HG03521 (cell line): ENCODE measurements around the gene ATG13.
A peak's percentile ranks its signal among the peaks of the same experiment; 100 is the strongest.
"Not testable (repeated sequence)": the region's sequence is repeated elsewhere in the genome, so short reads cannot be mapped to it uniquely, and the experiment has no call there.

Experiments used
- ATAC-seq: cut with Tn5 transposase; IDR thresholded peaks from one replicate; pipeline ENCODE4 v1.9.1; 2021; ENCODE audit warnings: mild to moderate bottlenecking, moderate library complexity; ENCODE audit not compliant: unreplicated experiment

ATG13 gene

DNA sequence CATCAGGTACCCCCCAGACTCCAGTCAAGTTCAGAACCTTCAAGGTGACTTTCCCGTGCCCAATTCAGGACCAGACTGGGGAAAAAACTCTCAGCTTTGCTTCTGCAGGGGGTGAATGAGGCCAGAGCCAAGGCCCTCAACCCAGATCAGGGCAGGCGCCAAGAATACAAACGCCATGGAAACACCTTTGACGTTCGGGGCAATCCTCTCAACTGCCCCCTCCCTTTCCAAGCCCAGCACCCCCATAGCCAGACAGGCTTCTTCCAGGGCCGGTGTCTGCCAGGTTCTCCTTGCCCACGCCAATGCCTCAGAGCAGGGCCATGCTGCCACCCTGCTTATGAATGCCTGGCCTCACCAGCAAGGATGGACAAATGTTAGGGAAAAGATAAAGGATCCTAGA, 77.3 kb downstream of the ATG13 start:
- ATAC-seq, result no peak

DNA sequence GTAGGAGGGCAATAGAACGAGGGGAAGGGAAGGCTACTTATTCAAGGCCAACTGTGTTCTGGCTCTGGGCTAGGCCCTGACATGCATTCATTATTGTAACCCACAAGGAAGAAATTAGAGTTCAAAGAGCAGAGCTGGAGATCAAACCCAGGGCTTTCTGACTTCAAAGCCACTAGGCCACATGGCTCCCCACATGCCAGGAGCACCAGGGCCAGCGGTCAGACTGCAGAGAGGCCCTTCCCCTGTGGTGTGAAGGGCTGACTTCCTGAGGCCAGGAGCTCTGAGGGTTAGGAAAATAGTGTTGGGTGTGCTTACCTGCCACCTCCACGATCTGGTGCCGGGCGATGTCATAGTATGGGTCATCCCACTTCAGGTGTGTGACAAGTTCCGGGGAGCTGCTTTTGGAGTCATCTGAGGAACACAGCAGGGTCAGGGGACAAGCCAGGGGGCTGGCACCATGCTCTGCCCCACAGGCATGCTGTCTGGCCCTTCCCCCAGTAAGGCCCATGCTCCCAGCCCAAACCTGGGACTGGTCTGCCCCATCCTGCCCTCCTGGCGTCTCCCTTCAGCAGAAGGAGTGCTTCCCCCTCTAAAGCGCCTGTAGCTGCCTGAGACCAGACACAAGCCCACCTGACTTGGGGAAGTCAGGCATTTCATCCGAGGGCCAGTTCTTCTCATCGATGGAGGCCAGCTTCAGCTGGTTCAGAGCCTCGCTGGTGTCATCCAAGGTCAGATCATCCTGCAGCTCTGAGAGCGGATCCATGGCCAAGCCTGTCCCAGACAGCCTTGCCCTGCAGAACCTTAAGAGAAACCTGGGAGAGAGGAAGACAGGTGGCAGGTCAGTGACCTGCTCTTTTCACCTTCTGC, 78.2 kb downstream of the ATG13 start:
- no peak for ATAC-seq

DNA sequence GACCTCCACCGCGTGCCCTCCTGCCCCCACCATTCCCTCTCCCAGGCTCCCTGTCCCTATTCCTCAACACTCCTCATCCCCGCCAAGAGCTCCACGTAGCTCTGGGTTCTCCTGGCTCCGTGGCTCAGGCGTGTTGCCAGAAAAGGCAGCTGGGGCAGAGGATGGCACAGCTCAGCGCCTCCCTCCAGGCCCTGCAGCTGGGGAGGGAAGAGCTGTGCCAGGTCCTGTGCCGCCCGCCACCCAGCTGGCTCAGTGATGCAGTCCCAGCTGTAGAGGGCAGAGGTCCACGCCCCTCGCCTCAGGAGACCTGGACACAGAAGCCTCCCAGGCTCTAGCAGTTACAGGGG, 78.8 kb downstream of the ATG13 start:
- no peak for ATAC-seq

DNA sequence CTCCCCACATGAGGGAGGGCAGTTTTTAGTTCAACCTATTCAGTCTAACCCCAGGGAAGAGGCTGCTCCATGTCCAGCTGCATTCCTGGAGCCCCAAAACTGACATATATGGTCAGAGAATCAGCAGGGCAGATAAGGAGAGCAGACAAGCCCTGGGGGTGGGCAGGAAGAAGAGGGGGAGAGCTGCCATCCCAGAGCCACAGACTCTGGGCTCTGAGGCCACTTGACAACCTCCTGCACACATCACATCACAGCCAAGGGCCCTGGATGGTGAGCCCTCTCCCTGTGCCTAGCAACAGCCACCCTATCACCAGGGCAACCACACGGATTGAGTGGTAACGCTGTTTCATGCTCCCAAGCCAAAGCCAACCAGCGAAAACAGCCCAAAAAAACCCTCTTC, 80.0 kb downstream of the ATG13 start:
- ATAC-seq, result no peak

DNA sequence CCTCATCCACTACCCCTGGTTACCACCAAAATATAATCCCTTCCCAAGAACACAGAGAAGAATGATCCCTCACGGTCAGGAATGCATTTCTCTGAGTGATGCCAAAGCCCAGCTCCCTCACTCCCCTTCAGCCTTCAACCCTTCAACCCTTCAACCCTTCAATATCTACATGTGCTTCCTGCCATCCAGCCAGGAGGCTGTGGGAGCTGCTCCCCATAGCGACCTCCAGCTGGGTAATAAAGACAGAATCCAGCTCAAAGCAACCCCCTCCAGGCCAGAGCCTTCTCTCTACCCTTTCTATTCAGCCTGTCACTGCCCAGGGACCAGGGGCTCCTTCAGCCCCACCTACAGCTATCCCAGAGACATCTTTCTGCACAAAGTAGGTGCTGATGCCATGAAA, 80.4 kb downstream of the ATG13 start:
- ATAC-seq, result no peak

DNA sequence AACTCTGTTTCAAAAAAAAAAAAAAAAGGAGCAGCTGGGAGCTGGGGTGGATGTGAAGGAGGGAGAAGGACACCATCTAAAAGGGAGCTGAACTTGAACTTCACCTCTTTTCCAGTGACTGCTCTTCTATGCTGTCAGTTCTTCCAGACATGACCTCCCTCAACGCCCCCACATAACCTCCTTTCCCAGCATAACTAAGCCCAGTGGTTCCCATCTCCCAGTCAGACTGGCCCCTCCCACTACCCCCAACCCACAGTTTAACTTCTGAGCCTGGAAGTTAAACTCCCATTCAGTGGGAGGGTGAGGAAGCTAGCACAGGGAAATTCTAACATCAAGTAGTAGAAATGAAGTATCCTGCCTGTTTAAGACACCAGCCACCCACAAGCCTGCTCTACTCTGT, 81.2 kb downstream of the ATG13 start:
- ATAC-seq, result no peak

DNA sequence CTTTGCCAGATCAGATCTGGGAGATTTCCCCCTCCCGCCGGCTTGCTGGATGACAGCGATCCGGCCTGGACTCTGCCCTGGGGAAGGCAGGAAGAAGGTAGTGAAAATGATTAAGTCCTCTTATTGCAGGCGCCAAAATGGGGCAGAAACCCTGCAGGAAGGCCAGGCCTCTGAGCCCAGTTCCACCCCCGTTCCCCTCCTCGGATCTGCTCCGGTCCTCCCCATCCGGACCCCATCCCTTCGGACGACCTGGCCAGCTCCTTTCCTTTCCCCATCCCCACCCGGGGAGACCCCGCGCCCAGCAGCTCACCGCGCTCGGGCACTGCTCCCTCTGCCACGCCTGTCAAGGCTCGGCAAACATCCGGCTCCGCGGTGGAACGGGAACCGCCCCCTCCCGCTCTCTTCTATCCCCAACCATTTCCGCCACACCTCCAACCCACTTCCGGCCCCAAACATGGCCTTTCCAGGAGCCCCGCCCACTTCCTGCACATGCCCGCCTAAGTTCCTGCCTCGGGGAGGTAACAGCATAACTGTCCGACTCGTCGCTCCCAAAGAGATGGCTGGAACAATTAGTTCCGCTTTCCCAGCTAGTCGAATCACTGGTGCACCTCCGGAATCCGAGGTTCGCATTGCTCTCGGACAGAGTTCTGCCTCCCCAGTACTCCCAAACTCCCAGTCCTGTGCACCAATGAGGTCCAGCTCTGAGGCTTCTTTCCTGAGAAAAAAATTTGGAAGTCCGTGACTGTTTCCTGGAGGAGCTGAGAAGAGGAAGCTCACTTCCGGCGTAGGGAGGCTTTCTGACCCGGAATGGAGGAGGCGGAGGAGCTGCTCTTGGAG, 83.1 kb downstream of the ATG13 start, which contains the start of the genes ARHGAP1 and ZNF408:
Gene ARHGAP1 (minus strand): TSS at position 379 of the 837 bp plus-strand sequence. CDS start 4,512 bp downstream, outside the sequence.
Gene ZNF408 (plus strand): TSS at position 791 of the 837 bp plus-strand sequence. CDS start 17 bp downstream, at position 808.
- peak; percentile 92 for ATAC-seq

DNA sequence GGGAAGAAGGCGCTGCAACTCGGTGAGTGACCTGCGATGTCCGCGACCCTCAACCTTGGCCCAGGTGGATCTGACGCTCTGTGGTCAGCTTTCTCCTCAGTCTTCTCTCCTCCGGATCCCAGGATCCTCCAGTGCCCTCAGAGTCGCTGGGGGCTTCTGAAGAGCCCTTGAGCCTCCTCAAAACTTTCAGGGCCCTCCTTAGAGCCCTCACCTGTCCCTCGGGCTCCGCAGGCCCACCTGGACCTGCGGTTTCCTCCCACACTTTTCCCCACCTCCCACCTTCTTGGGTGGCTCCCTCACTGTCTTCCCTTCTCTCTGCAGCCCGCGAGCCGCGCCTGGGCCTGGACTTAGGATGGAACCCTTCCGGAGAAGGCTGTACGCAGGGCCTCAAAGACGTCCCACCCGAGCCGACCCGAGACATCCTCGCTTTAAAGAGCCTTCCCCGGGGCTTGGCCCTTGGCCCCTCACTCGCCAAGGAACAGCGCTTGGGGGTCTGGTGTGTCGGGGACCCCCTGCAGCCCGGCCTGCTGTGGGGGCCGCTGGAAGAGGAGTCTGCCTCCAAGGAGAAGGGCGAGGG, 83.8 kb downstream of the ATG13 start:
- no peak for ATAC-seq

DNA sequence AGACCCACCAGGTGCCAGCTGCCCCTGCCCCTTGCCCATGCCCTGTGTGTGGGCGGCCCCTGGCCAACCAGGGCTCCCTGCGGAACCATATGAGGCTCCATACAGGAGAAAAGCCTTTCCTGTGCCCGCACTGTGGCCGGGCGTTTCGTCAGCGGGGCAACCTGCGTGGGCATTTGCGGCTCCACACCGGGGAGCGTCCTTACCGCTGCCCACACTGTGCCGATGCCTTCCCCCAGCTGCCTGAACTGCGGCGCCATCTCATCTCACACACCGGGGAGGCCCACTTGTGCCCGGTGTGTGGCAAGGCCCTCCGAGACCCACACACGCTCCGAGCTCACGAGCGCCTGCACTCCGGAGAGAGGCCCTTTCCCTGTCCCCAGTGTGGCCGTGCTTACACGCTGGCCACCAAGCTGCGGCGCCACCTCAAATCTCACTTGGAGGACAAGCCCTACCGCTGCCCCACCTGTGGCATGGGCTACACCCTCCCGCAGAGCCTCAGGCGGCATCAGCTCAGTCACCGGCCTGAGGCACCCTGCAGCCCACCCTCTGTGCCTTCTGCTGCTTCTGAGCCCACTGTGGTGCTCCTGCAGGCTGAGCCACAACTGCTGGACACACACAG, 87.8 kb downstream of the ATG13 start:
- ATAC-seq, result no peak

DNA sequence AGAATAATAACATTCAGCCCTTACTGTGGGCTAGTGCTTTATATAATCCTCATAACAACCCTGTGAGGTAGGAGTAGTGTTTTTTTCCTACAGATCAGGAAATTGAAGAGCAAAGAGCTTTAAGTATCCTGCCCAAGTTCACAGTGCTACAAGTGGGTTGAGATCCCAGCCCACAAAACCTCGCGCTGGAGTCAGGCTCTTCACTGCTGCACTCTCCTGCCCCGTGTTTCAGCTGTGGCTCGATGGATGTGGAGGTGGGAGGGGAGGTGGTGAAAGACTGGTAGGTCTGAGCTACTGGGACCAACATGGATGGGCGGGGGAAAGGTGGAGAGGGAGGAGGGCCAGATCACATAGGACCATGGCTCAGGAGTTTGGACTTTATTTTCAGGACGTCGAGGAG, 89.5 kb downstream of the ATG13 start:
- no peak for ATAC-seq

DNA sequence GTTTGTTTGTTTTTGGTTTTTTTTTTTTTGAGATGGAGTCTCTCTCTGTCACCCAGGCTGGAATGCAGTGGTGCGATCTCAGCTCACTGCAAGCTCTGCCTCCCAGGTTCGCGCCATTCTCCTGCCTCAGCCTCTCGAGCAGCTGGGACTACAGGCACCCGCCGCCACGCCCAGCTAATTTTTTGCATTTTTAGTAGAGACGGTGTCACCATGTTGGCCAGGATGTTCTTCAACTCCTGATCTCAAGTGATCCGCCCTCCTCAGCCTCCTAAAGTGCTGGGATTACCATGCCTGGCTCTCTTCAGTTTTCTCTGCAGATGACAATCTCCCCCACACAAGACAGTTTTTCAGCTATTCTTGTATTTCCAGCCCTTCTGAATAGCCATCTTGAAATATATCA, 92.0 kb downstream of the ATG13 start:
- ATAC-seq, result not testable (repeated sequence)

DNA sequence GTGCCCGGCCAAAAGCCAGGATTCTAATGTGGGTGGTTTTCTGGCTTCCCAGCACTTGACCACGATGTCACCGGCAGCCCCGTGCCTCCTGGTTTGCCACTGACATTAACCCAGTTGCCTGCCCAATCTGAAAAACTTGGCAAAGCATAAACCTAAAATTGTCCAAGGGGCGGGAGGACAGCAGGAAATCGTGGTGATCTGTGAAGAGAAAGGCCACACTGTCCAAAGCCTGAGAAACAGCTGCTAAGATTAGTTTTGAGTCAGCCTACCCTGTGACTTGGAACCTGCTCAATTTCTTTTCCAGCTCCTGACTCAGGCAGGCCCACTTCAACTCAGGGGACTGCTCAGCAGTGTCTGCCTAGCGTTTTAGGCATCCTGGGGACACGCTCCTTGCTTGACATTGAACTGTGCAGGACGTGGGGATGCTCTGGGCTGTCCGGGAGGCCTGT, 93.5 kb downstream of the ATG13 start:
- no peak for ATAC-seq

DNA sequence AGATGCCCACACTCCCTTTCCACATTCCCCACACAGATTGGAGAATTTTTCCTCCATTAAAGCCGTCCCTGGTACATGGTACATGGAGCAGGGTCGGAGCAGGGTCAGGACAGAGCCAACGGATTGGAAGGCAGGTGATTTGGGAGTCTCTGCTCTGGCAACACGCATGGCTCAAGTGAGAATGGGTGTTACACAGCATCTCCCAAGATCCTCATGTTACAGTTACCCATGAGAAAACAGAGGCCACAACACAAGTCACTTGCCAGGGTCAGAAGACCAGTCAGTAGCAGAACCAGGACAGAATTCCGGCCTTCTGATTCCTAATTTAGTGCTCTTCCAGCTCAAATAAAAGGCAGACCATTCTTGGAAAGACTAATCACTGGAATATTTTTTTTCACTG, 94.0 kb downstream of the ATG13 start:
- no peak for ATAC-seq

DNA sequence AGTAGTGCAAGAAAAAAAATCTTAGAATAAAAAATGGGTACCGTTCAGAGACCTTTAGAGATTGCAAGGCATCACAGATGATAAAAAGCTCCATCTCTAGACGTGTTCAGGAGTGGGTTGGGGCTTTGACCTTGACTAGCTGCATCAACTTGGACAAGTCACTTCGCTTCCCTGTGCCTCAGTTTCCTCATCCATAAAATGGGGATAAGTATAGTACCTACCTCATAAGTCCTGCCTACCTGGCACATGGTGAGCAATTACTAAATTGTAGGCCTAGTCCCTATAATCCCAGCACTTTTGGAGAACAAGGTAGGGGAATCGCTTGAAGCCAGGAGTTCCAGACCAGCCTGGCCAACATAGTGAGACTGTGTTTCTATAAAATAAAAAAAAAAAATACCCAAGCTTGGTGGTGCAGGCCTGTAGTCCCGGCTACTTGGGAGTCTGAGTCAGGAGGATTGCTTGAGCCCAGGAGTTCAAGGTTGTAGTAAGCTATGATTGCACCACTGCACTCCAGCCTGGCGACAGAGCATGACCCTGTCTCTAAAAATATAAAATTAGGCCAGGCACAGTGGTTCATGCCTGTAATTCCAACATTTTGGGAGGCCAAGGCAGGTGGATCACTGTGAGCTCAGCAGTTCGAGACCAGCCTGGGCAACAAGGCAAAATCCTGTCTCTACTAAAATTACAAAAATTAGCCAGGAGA, 95.7 kb downstream of the ATG13 start:
- no peak for ATAC-seq

DNA sequence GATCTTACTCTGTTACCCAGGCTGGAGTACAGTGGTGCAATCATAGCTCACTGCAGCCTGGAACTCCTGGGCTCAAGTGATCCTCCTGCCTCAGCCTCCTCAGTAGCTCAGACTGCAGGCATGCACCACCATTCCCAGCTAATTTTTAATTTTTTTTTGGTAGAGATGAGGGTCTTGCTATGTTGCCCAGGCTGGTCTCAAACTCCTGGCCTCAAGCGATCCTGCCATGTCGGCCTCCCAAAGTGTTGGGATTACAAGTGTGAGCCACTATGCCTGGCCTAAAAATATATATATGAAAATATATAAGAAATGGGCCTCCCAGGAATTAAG, 100.4 kb downstream of the ATG13 start:
- ATAC-seq, result not testable (repeated sequence)

DNA sequence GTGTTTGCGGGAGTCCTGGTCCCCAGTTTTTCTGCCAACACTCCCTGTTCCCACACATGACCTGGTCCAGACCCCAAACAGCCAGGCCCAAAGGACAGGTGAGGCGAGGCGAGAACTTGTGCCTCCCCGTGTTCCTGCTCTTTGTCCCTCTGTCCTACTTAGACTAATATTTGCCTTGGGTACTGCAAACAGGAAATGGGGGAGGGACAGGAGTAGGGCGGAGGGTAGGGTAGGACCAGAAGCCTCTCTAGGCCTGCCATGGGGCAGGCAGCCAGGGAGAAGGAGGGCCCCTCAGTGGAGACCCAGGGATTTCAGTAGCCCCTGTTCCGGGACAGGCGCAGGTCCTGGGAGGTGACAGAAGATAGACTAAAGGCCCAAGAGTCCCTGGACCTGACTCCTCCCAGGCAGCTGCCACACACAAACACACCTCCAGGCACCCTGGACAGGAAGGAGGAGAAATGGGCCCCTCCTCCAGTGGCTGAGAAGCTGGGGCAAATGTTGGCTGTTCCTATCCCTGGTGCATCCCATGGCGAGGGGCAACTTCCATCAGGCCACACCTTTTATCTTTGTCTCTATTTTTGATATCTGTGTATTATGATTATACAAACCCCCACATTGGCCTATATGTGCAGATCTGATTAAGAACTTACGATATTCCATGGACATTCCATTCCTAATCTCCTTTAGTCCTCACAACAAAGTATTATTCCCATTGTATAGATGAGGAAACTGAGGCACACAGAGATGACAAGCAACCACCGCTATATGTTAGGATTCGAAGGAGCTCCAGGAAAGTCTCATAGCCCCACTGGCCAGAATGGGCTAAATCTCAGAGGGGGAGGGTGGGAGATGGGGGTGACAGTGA, 101.0 kb downstream of the ATG13 start:
- no peak for ATAC-seq

DNA sequence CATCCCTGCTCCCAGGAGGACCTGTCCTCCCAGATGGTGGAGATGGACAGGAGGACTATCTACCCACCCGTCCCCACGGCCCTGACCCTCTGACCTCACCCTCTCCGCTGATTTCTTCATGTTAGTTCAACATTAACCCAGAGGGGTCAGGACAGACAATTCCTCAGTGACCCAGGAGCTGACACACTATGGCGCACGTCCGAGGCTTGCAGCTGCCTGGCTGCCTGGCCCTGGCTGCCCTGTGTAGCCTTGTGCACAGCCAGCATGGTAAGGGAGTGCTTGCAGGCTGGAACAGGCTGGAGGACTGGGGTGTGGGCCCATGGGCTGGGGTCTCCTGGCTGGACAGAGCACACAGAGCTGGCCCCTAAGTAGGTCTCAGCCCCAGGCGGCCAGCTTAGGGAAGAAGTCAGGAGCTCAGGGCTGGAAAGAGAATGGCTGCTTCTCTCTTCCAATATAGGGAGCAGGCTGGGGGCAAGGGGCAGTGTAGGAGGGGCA, 101.7 kb downstream of the ATG13 start, which contains the start of gene F2:
Gene F2 (plus strand): TSS at position 166 of the 495 bp plus-strand sequence. CDS start 23 bp downstream, at position 189.
- no peak for ATAC-seq

DNA sequence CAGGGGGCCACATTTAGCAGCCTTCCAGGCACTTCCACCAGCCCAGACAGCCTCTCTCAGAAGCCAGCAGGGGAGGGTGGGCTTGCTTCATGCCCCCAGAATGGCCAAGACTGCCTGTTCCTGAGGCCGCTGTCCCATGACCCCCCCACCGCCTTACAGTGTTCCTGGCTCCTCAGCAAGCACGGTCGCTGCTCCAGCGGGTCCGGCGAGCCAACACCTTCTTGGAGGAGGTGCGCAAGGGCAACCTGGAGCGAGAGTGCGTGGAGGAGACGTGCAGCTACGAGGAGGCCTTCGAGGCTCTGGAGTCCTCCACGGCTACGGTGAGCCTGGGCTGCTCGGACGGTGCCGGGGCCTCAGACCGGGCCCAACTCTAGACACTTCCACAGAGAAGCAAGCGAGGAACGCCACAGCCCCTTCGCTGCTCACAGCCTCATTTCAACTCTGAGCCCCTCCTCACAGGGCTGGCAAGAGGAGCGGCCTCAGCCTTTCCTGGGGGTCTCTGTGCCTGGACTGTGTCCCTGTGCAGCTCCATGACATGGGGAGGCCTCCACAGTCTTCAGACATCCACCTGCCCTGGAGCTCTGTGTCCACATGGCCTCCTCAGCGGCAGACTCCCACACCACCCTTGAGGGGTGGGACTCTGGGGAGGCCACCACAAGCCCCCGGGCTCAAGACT, 102.3 kb downstream of the ATG13 start:
- no peak for ATAC-seq

DNA sequence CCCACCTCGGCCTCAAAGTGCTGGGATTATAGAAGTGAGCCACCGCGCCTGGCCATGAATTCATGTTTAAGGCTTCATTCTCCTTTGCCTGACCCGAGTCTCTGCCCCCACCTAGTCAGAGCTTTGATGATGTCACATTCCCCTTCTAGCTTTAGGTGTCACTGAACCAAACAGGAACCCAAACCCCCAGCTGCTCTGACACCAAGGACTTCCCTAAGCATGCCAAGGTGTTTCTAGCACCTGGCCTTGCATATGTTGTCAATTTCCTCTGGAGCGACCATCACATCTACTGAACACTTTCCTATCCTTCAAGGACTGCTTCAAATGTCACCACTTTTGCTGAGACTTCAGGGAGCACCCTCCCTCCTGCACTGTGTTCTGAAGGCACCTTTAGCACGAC, 103.9 kb downstream of the ATG13 start:
- no peak for ATAC-seq
